Stimulated activated CD4-positive, alpha-beta T cell treated with anti-CD3 and anti-CD28 coated beads, Interleukin-4, amount 100 ng/mL, for 24 hours (primary cell): ENCODE measurements around the gene SERINC2.
"Not testable (repeated sequence)": the region's sequence is repeated elsewhere in the genome, so short reads cannot be mapped to it uniquely, and the experiment has no call there.

Experiments
- DNase-seq: peaks from one replicate; pipeline ENCODE4 v3.0.0-alpha.2; 2020

Gene SERINC2

DNA sequence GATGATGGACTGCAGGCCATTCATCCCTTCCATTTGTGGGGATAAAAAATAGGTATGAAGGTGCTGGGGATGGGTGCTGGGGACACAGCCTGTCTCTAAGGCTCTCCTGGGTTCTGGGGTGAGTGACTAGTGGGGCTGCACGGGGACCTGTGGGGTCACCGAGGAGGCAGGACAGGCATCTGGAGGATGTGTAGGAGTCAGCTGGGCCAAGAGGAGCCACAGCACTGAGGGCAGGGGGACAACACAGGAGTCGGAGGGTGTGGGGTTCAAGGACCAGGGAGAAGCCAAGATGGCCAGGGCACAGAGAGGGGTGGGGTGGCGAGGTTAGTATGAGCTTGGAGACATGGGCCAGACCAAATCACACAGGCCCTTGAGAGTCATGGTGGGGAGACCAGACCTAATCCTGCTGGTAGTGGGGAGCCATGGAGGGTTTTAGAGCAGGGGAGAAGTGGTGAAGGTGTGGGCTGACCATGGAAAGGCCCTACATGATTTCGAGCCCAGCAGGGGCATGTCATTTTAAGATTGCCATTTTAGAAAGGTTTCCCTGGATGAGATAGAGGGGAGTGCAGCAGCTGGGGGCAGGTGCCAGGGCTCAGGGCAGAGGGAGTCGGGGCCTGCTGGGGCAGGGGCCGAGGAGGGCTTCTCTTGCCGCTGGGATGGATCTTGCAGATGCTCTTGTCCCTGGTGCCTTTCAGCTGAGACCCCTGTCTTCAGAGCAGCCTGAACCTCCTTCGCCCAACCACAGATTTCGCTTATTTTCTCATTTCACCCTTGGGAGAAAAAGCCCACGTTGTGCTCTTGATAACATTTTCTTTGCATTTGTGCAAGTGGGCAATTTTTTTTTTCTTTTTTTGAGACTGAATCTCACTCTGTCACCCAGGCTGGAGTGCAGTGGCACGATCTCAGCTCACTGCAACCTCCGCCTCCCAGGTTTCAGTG lies 22.7 kb downstream of the SERINC2 start:
- DNase-seq = no peak

DNA sequence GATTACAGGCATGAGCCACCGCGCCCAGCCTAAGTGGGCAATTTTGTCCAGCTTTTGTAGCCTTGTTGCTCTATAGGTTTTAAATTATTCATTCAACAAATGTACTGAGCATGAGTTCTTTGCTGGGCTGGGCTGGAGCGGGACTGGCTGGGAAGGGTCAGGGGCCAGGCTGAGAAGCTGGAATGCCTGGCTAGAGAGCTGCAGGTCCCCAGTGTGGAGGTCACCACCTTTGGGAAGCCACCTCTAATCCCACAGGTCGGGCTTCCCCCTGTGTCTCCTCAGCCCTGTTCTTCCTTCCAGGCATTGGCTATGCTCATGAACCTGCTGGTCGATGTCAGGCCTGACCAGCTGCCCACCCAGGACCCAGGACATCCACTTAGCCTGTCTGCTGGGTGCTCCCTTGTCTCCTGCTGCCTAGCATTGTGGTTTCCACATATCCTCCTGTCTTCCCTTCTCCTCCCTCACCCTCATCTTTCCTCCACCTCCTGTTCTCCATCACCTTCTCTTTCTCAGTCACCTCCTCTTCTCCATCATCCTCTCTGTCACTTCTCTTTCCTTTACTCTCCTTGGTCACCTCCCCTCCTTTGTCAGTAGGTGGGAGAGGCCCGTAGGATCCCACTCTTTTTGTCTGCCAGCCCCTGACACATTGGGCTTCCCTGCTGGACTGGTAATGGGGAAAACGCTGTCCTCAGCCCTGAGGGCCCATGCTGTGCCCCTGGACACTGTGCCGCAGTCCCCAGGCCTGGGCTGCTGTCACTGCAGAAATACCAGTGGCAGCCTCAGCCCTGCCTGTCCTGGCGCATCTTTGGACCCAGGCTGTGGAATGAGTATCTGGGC lies 23.8 kb downstream of the SERINC2 start:
- no peak for DNase-seq

GRCh38 chr1:31437433-31438037 lies 24.5 kb downstream of the SERINC2 start:
- DNase-seq = no peak

GRCh38 chr1:31439276-31439675 lies 26.3 kb downstream of the SERINC2 start:
- DNase-seq = no peak

DNA sequence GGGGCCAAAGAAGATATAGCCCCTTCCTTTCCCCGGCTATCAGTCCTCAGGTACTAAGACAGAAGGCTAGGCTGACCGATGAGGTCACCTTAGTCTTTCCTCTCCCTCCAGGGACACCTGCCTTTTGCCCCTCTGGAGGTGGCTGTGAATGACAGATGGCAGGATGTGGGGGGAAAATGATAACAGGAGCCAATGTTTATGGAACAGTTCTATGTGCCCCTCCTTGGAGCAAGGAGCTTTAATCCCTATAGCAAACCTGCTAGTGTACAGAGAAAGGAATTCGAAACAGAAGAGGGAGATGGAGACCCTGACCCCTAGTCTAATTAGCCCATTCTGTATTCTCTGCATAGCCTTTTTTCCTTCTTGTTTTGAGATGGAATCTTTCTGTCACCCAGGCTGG lies 28.1 kb downstream of the SERINC2 start:
- DNase-seq = no peak

GRCh38 chr1:31441558-31441957 lies 28.5 kb downstream of the SERINC2 start:
- no peak for DNase-seq

- DNase-seq = no peak
Measured at GRCh38 chr1:31441970-31442647, 29.1 kb downstream of the SERINC2 start.

GRCh38 chr1:31442648-31442994 lies 29.6 kb downstream of the SERINC2 start:
- no peak for DNase-seq

DNA sequence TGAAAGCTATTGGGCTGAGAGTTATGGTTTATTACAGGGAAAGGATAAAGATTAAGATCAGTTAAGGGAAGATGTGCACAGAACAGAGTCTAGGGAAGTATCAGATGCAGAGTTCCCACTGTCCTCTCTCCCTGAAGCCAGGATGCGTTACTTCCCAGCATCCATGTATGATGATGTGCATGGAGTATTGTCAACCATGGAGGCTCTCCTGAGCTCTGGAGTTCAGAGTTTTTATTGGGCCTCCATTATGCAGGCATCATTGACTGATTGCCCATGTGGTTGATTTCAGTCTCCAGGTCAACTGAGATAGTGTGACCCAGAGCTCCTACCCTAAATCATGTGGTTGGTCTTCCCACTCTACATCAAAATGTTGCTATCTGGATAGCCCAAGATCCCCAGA lies 30.7 kb downstream of the SERINC2 start:
- DNase-seq = no peak

GRCh38 chr1:31444725-31445448 lies 31.9 kb downstream of the SERINC2 start:
- no peak for DNase-seq

GRCh38 chr1:31445951-31446350 lies 32.9 kb downstream of the SERINC2 start:
- no peak for DNase-seq

GRCh38 chr1:31447210-31447609 lies 34.2 kb downstream of the SERINC2 start:
- DNase-seq = no peak

DNA sequence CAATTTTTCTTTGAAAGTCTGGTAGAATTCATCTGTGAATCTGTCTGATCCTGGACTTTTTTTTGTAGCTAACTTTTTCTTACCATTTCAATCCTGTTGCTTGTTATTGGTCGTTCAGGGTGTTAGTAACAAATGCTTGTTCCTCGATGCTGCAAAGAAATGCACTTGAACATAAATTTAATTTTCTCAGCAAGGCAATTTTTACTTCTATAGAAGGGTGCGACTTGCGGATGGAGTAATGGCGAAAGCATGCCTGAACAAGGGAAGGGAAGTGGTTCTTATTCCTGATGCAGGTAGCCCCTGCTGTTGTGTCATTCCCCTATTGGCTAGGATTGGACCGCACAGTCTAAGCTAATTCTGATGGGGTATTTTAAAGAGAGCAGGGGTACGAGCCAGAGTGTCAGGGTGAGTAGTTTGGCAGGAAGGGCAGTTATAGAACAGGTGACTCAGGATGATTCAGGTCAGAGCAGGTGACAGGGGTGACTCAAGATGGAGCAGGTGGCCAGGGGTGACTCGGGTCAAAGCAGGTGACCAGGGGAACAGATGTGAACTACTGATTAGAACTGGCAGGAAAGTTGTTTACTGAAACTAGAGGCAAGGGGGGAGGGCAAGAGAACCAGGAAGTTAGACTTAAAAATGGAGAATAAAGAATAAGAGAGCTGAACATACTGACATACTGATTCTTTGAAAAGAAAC lies 40.5 kb downstream of the SERINC2 start:
- no peak for DNase-seq

DNA sequence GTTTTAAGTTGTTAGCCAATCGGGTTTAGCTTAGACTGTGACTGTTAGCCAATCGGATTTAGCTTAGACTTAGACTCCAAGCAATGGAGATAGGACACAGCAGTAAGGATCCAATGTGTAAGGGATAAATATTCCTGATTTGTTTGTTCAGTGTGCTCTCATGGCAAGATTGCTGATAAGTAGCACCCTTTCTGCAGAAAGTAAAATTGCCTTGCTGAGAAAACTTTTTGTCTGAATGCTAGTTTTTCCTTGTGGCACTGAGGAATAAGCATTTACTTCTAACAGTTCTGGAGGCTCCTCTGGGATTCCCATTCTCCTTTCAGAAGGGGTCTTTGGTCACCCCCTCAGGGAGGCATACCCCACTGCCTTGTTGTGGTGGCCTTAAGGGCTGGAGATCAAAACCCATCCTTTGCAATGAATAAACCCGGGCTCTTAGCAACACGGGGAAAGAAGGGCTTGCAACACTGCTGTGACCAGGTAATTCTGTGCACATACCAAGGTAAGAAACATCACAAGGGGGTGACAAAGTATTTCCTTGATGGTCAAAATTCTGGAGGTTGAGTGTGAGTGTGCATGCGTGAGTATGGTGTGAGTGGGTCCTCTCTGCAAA lies 45.4 kb downstream of the SERINC2 start:
- DNase-seq = no peak

DNA sequence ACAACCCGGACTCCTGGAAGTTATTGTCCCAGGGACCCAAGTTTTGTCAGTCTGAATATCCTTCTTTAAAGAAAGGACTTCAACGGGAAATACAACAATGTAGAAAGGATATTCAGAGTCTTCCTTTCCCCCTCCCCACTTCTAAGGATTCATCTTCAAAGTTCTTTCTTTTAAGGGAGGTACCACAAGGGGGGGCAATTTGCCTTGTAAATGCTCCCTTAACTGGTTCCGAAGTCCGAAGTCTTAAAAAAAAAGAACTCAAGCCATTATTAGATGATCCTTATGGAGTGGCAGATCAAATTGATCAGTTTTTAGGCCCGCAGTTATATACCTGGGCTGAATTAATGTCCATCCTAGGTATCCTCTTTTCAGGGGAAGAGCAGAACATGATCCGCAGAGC lies 47.0 kb downstream of the SERINC2 start:
- DNase-seq = no peak

DNA sequence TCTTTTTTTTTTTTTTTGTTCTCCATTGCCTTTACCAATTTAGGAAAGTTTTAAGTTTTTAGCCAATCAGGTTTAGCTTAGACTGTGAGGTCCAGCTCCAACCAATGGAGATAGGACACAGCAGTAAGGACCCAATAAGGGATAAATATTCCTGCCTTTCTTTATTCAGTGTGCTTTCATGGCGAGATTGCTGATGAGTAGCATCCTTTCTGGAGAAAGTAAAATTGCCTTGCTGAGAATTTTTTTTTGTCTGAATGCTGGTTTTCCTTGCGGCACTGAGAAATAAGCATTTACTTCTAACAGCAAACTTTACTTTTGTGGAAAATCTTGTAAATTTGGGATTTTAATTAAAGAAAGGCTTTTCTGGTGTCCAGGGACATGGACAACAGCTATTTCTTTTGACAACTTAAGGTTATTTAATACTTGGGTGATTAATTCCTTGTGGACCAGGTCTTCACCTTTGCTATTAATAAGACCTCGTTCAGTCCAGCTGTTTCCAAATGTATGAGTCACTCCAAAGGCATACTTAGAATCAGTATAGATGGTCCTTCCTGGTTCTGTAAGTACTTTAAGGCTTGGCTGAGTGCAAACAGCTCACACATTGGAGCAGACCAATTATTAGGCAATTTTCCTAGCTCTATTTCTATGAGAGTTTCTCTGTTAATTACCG lies 54.1 kb downstream of the SERINC2 start:
- DNase-seq = no peak

DNA sequence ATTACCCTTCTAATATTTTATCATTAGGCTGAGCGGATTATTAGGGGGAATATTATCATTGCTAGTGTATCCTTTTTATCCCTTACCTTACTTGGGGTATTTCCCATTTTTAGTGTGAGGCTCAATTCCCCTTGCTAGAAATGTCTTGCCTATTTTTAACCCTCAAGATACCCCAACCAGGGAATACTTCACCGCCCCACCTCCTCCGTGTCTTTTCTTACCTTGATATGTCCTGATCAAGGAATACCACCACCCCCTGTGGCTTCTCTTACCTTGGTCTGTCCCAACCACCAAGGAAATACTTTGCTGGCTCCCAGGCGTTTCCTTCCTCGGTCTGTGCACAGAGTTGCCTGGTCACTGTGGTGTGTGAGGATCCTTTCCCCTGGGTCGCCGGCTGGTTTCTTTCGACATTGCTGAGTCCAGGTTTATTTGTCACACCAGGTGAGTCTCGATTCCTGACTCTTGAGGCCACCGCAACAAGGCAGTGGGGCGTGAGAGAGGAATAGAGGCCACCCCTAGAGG lies 57.8 kb downstream of the SERINC2 start:
- DNase-seq = no peak

DNA sequence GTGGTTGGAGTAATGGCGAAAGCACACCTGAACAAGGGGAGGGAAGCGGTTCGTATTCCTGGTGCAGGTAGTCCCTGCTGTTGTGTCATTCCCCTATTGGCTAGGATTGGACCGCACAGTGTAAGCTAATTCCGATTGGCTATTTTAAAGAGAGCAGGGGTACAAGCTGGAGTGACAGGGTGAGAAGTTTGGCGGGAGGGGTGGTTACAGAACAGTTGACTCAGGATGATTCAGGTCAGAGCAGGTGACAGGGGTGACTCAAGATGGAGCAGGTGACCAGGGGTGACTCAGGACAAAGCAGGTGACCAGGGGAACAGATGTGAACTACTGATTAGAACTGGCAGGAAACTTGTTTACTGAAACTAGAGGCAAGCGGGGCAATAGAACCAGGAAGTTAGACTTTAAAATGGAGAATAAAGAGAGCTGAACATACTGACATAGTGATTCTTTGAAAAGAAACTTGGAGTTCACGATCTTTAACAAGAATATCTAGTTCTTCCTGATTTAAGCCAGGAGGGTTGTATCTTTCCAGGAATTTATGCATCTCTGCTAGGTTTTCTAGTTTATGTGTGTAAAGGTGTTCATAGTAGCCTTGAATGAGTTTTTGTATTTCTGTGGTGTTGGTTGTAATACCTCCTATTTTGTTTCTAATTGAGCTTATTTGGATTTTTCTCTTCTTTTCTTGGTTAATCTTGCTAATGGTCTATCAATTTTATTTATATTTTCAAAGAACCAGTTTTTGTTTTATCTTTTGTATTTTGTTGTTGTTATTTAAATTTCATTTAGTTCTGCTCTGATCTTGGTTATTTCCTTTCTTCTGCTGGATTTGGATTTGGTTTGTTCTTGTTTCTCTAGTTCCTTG lies 58.7 kb downstream of the SERINC2 start:
- DNase-seq = not testable (repeated sequence)

DNA sequence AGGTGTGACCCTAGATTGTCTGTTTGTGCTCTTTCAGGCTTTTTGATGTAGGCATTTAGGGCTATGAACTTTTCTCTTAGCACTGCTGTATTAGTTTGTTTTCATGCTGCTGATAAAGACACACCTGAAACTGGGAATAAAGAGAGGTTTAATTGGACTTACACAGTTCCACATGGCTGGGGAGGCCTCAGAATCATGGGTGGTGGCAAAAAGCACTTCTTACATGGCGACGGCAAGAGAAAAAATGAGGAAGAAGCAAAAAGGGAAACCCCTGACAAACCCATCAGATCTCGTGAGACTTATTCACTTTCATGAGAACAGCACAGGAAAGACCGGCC lies 59.3 kb downstream of the SERINC2 start:
- DNase-seq = not testable (repeated sequence)
